Naive thymus-derived CD4-positive, alpha-beta T cell (primary cell): ENCODE measurements around the gene B4GAT1. TPM values are rescaled to one million over a fixed set of nuclear protein-coding genes. Genes with fewer than 3 reads are reported as not detected.

ENCODE experiments used
- ATAC-seq: fragments of 150-1000 bp; cut with Tn5 transposase; 2 replicates; pipeline ENCODE4 v1.10.0; 2021; ENCODE audit warnings: mild to moderate bottlenecking, moderate library complexity
- CTCF ChIA-PET: fragments of 350-600 bp; sonication (Branson Sonifier 250); formaldehyde crosslinking; loops from one replicate; lab custom pipeline; 2021; ENCODE audit warnings: antibody characterized with exemption; lab: Charles Lee
- POLR2A ChIA-PET: fragments of 350-600 bp; sonication (Branson Sonifier 250); formaldehyde crosslinking; loops from one replicate; lab custom pipeline; 2021; ENCODE audit warnings: antibody characterized with exemption, inconsistent platforms; lab: Charles Lee
- DNase-seq, 9 donors: peaks; one replicate each; pipeline versions ENCODE4 v3.0.0 to v3.0.0-alpha.2; 2020 to 2022; ENCODE audit warnings: mixed read lengths in 1 of 9
- H3K27ac ChIP-seq: one replicate; pipeline ENCODE4 v1.7.0; 2013; ENCODE audit warnings: mild to moderate bottlenecking, low read depth, low read length, moderate library complexity
- H3K27me3 ChIP-seq, 2 donors: one replicate each; pipeline ENCODE4 v1.7.0; 2013; ENCODE audit warnings: low read length in 2 of 2, mild to moderate bottlenecking in 2 of 2, moderate library complexity in 2 of 2; ENCODE audit not compliant: control insufficient read depth in 2 of 2, insufficient read depth in 2 of 2
- H3K36me3 ChIP-seq, 3 experiments: 1 replicate in 2 of 3; 2 replicates in 1 of 3; pipeline ENCODE4 v1.7.0; 2013; ENCODE audit warnings: low read length in 3 of 3, mild to moderate bottlenecking in 3 of 3, moderate library complexity in 1 of 3; ENCODE audit not compliant: insufficient read depth in 3 of 3, control insufficient read depth in 2 of 3
- H3K4me1 ChIP-seq, 2 donors: one replicate each; pipeline ENCODE4 v1.7.0; 2013; ENCODE audit warnings: low read length in 2 of 2, mild to moderate bottlenecking in 2 of 2, moderate library complexity in 1 of 2; ENCODE audit not compliant: control insufficient read depth in 2 of 2, insufficient read depth in 2 of 2
- H3K4me3 ChIP-seq: 2 replicates; pipeline ENCODE4 v1.7.0; 2013; ENCODE audit warnings: mild to moderate bottlenecking, low read length
- H3K9me3 ChIP-seq, 3 experiments: 1 replicate in 2 of 3; 2 replicates in 1 of 3; pipeline ENCODE4 v1.7.0; 2013; ENCODE audit warnings: low read length in 3 of 3; ENCODE audit not compliant: control insufficient read depth in 2 of 3
- H3K27ac Mint-ChIP-seq, 9 donors: one replicate each; pipeline ENCODE4 v1.8.0; 2020 to 2022; ENCODE audit warnings: mixed read lengths in 9 of 9, mild to moderate bottlenecking in 8 of 9, moderate library complexity in 5 of 9, inconsistent platforms in 2 of 9
- H3K27me3 Mint-ChIP-seq, 5 donors: one replicate each; pipeline ENCODE4 v1.8.0; 2021 to 2022; ENCODE audit warnings: mixed read lengths in 5 of 5, mild to moderate bottlenecking in 1 of 5
- H3K36me3 Mint-ChIP-seq, 5 donors: one replicate each; pipeline ENCODE4 v1.8.0; 2020 to 2022; ENCODE audit warnings: mixed read lengths in 5 of 5, mild to moderate bottlenecking in 3 of 5, inconsistent platforms in 1 of 5
- H3K4me1 Mint-ChIP-seq, 7 donors: one replicate each; pipeline ENCODE4 v1.8.0; 2020 to 2022; ENCODE audit warnings: mixed read lengths in 7 of 7, mild to moderate bottlenecking in 3 of 7, inconsistent platforms in 1 of 7
- H3K4me3 Mint-ChIP-seq, 10 donors: one replicate each; pipeline ENCODE4 v1.8.0; 2020 to 2022; ENCODE audit warnings: mild to moderate bottlenecking in 10 of 10, mixed read lengths in 10 of 10, moderate library complexity in 6 of 10, inconsistent platforms in 2 of 10
- H3K9me3 Mint-ChIP-seq, 11 donors: one replicate each; pipeline ENCODE4 v1.8.0; 2020 to 2022; ENCODE audit warnings: mixed read lengths in 11 of 11, mild to moderate bottlenecking in 4 of 11, inconsistent platforms in 1 of 11, moderate library complexity in 1 of 11
- intact Hi-C, 2 donors: fragments of 100-400 bp; cut with micrococcal nuclease; formaldehyde crosslinking; loops; one replicate each; pipeline ENCODE4 v1.15.1; 2023
- polyA plus RNA-seq, 2 donors: library from polyadenylated mRNA; unstranded; fragments of 300-500 nt; fragmentation: Illumina TruSeq; gene quantifications; one replicate each; pipeline ENCODE4 v1.2.3, GENCODE V29; 2021
- total RNA-seq, 6 experiments: library from RNA in 5 of 6; stranded (reverse) in 5 of 6; gene quantifications; 1 replicate in 5 of 6; 2 replicates in 1 of 6; pipeline ENCODE4 v1.2.3 and lab custom pipeline; 2021 to 2026

B4GAT1 gene
- total and polyA plus RNA-seq, 7 experiments from 2014 or later: 2.2 to 18.2 (median 10.3) TPM

DNA sequence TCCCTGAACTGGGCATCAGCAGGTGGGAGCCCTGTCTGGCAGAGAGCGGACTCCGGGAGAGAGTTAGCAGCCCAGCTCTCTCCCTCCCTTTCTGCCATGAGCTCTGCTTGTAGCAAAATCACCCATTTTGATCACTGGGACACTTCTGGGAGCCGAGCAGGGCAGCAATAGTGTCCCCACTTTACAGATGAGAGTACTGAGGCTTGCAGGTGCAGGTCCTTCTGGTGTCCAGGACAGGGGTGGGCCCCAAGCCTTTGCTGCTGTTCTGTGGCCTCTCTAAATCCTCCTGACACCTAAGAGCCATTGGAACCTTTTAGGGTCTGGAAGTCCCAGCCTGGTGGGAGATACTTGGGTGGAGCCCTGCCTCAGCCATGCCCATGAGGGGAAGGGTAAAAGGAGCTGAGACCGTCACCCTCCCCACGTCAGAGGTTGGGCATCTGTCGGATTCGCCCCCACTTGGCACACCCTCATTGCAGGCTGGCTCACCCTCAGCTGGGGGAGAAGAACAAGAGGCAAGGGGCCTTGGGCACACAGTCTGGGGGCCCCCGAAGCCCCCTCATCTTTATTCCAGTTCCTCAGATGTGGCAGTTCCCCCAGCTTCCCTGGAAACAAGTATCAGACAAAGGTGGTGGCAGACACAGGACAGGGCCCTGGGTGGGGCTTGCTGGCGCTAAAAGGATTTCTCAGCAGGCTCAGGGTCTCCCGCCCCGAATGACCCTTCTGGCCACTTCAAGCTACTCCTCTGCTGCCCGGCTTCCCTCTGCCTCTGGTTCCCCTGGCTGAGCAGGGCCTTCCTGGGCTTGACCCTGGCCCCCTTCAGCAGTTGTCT, 15.7 kb downstream of the B4GAT1 start:
- ATAC-seq: no peak
- POLR2A ChIA-PET: interaction anchor here (1.1 to 1.2 kb wide), 3 partner anchors 10 to 19 kb away, joined by 3 to 7 read pairs (median 4); partner anchors contain the start of gene B4GAT1

GRCh38 chr11:66330931-66331330, 16.5 kb downstream of the B4GAT1 start:
- intact Hi-C loops: no loop called here
- no peaks in the 10 kb centered on the region for H3K9me3 Mint-ChIP-seq
- peaks cover 0 to 16% (median 0%) of the 10 kb centered on the region in 3 experiments for H3K36me3 ChIP-seq
- CTCF ChIA-PET: interaction anchor here (0.6 to 4.7 kb wide), 3 partner anchors 19 to 105 kb away, joined by 3 to 52 read pairs (median 15); no protein-coding TSS in a partner anchor
- H3K9me3 ChIP-seq: no peaks in the 10 kb centered on the region
- no peak overlapping the region for H3K4me3 Mint-ChIP-seq
- H3K27me3 Mint-ChIP-seq: no peaks in the 10 kb centered on the region
- peaks cover 26 to 36% of the 10 kb centered on the region in 2 donors for H3K4me1 ChIP-seq
- DNase-seq (no peak), ATAC-seq (no peak)
- H3K36me3 Mint-ChIP-seq: peaks cover 0 to 4% (median 0%) of the 10 kb centered on the region in 5 donors
- no peak overlapping the region for H3K4me3 ChIP-seq
- no peak overlapping the region for H3K27ac ChIP-seq
- no peaks in the 10 kb centered on the region for H3K27me3 ChIP-seq
- peak overlapping the region in 1 of 9 donors; percentile 73 for H3K27ac Mint-ChIP-seq
- POLR2A ChIA-PET: interaction anchor here (1.1 to 3.0 kb wide), 4 partner anchors 11 to 23 kb away, joined by 3 to 25 read pairs (median 5); partner anchors contain the start of gene B4GAT1
- peaks cover 17 to 34% (median 28%) of the 10 kb centered on the region in 7 donors for H3K4me1 Mint-ChIP-seq

More for the DNA sequence above, 15.7 kb downstream of the B4GAT1 start:
- peaks cover 15 to 34% (median 29%) of the 10 kb centered on the region in 7 donors for H3K4me1 Mint-ChIP-seq
- Histone ChIP-seq H3K4me1 (peaks cover 30 to 35% of the 10 kb centered on the region in 2 donors), H3K9me3 (no peaks in the 10 kb centered on the region), H3K36me3 (peaks cover 0 to 16% (median 0%) of the 10 kb centered on the region in 3 experiments), H3K27me3 (no peaks in the 10 kb centered on the region), H3K4me3 (no peak overlapping the region), H3K27ac (no peak overlapping the region)
- H3K9me3 Mint-ChIP-seq: no peaks in the 10 kb centered on the region
- no peak overlapping the region for H3K4me3 Mint-ChIP-seq
- H3K27me3 Mint-ChIP-seq: peaks cover 0 to 2% (median 0%) of the 10 kb centered on the region in 5 donors
- H3K36me3 Mint-ChIP-seq: peaks cover 0 to 4% (median 0%) of the 10 kb centered on the region in 5 donors
- CTCF ChIA-PET: interaction anchor here (0.6 to 4.7 kb wide), 3 partner anchors 20 to 106 kb away, joined by 3 to 52 read pairs (median 15); no protein-coding TSS in a partner anchor
- intact Hi-C loops: no loop called here
- no peak for DNase-seq
- no peak overlapping the region for H3K27ac Mint-ChIP-seq

DNA sequence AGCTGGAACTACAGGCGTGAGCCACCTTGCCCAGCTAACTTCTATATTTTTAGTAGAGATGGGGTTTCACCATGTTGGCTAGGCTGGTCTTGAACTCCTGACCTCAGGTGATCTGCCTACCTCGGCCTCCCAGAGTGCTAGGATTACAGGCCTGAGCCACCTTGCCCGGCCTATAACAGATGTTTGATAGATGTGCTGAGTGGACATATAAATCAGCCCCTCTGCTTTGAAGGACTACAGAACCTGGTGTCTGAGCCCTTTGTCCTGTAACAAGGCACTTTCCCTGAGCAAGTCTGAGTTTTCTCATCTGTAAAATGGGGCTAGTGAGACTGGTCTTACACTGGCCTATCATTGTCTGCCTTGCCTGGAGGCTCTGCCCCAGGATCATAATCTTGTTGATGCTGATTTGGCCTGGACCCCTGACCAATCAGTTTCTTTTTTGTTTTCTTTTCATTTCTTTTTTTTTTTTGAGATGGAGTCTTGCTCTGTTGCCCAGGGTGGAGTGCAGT, 18.2 kb downstream of the B4GAT1 start:
- intact Hi-C loops: loop anchor here (5.0 kb wide), 2 partner anchors 43 to 58 kb away; partner anchors contain the start of gene SLC29A2 (in 1 of the 2)

GRCh38 chr11:66328302-66329144, 18.9 kb downstream of the B4GAT1 start:
- no peaks in the 10 kb centered on the region for H3K9me3 ChIP-seq
- peak; percentile 89 for ATAC-seq
- Mint-ChIP-seq H3K9me3 (peaks cover 0 to 2% (median 0%) of the 10 kb centered on the region in 11 donors), H3K4me1 (peaks cover 25 to 49% (median 46%) of the 10 kb centered on the region in 7 donors), H3K27me3 (no peaks in the 10 kb centered on the region), H3K27ac (peak overlapping the region; percentile 65 to 97 (median 91)), H3K4me3 (peak overlapping the region; percentile 18 to 81 (median 68)), H3K36me3 (peaks cover 0 to 4% (median 0%) of the 10 kb centered on the region in 5 donors)
- H3K27ac ChIP-seq: peak overlapping the region; percentile 82
- H3K4me1 ChIP-seq: peaks cover 26 to 40% of the 10 kb centered on the region in 2 donors
- intact Hi-C loops: loop anchor here (1.0 to 5.0 kb wide), 8 partner anchors 10 to 106 kb away; partner anchors contain the start of genes BRMS1 (in 1 of the 2) and SLC29A2 (in 1 of the 2)
- no peaks in the 10 kb centered on the region for H3K27me3 ChIP-seq
- ChIA-PET POLR2A (interaction anchor here (1.0 to 3.0 kb wide), 3 partner anchors 11 to 16 kb away, joined by 3 to 25 read pairs (median 4); partner anchors contain the start of genes BRMS1 and CD248), CTCF (interaction anchor here (0.7 to 4.7 kb wide), 5 partner anchors 12 to 60 kb away, joined by 3 to 52 read pairs (median 3); no protein-coding TSS in a partner anchor)
- peak; percentile 72 to 88 (median 80) for DNase-seq
- peaks cover 0 to 13% (median 0%) of the 10 kb centered on the region in 3 experiments for H3K36me3 ChIP-seq
- peak overlapping the region; percentile 36 for H3K4me3 ChIP-seq

More for the DNA sequence above, 18.2 kb downstream of the B4GAT1 start:
- Histone ChIP-seq H3K4me3 (no peak overlapping the region), H3K27me3 (no peaks in the 10 kb centered on the region), H3K36me3 (peaks cover 0 to 16% (median 0%) of the 10 kb centered on the region in 3 experiments), H3K9me3 (no peaks in the 10 kb centered on the region), H3K27ac (no peak overlapping the region), H3K4me1 (peaks cover 26 to 40% of the 10 kb centered on the region in 2 donors)
- Mint-ChIP-seq H3K27ac (peak overlapping the region in 4 of 9 donors; percentile 62 to 93 (median 91)), H3K4me1 (peaks cover 25 to 42% (median 39%) of the 10 kb centered on the region in 7 donors), H3K36me3 (peaks cover 0 to 4% (median 0%) of the 10 kb centered on the region in 5 donors), H3K9me3 (no peaks in the 10 kb centered on the region), H3K27me3 (no peaks in the 10 kb centered on the region), H3K4me3 (peak overlapping the region in 2 of 10 donors; percentile 67)
- ChIA-PET POLR2A (interaction anchor here (1.0 to 3.0 kb wide), 3 partner anchors 12 to 17 kb away, joined by 3 to 25 read pairs (median 4); partner anchors contain the start of genes BRMS1 and CD248), CTCF (interaction anchor here (0.7 to 4.7 kb wide), 5 partner anchors 11 to 60 kb away, joined by 3 to 52 read pairs (median 3); no protein-coding TSS in a partner anchor)
- DNase-seq (no peak), ATAC-seq (no peak)

- Mint-ChIP-seq H3K27ac (peak overlapping the region; percentile 65 to 97 (median 91)), H3K36me3 (peaks cover 0 to 4% (median 0%) of the 10 kb centered on the region in 5 donors), H3K9me3 (peaks cover 0 to 5% (median 0%) of the 10 kb centered on the region in 11 donors), H3K4me3 (peak overlapping the region; percentile 18 to 81 (median 68)), H3K27me3 (no peaks in the 10 kb centered on the region), H3K4me1 (peaks cover 27 to 55% (median 48%) of the 10 kb centered on the region in 7 donors)
- Histone ChIP-seq H3K4me3 (peak overlapping the region; percentile 4), H3K27ac (peak overlapping the region; percentile 82), H3K36me3 (peaks cover 0 to 8% (median 0%) of the 10 kb centered on the region in 3 experiments), H3K27me3 (no peaks in the 10 kb centered on the region), H3K4me1 (peaks cover 26 to 40% of the 10 kb centered on the region in 2 donors), H3K9me3 (no peaks in the 10 kb centered on the region)
- no peak for DNase-seq
- ChIA-PET POLR2A (interaction anchor here (3.0 kb wide), 1 partner anchor 16 kb away, joined by 25 read pairs; no protein-coding TSS in a partner anchor), CTCF (no interaction called here)
- peak; percentile 74 for ATAC-seq
- intact Hi-C loops: loop anchor here (1.0 to 5.0 kb wide), 8 partner anchors 10 to 106 kb away; partner anchors contain the start of genes BRMS1 (in 1 of the 2) and SLC29A2 (in 1 of the 2)
These were observed 19.5 kb downstream of the B4GAT1 start for GRCh38 chr11:66328031-66328301.
